NCI-H524 treated with DMSO at 0.1 percent for 48 hours (cell line): Measurements from ENCODE around the gene KIFAP3.
"Not testable (repeated sequence)": the region's sequence is repeated elsewhere in the genome, so short reads cannot be mapped to it uniquely, and the experiment has no call there.

ENCODE experiments used
- DNase-seq: peaks from one replicate; lab custom pipeline; 2025; lab: John Stamatoyannopoulos, UW

KIFAP3 gene

GRCh38 chr1:169886931-169887330, 187.6 kb downstream of the KIFAP3 start:
- DNase-seq = no peak

- no peak for DNase-seq
Measured at GRCh38 chr1:169886422-169886821, 188.1 kb downstream of the KIFAP3 start.

- DNase-seq = no peak
Measured at GRCh38 chr1:169885207-169885606, 189.3 kb downstream of the KIFAP3 start.

- DNase-seq = no peak
Measured at GRCh38 chr1:169884634-169885033, 189.9 kb downstream of the KIFAP3 start.

- no peak for DNase-seq
Measured at GRCh38 chr1:169882039-169882511, 192.4 kb downstream of the KIFAP3 start.

GRCh38 chr1:169879034-169879840, 195.3 kb downstream of the KIFAP3 start:
- no peak for DNase-seq

- no peak for DNase-seq
Measured at GRCh38 chr1:169878498-169878897, 196.0 kb downstream of the KIFAP3 start.

- DNase-seq = no peak
Measured at GRCh38 chr1:169877800-169878491, 196.5 kb downstream of the KIFAP3 start.

GRCh38 chr1:169874229-169874628, 200.3 kb downstream of the KIFAP3 start:
- no peak for DNase-seq

- no peak for DNase-seq
Measured at GRCh38 chr1:169873582-169874199, 200.8 kb downstream of the KIFAP3 start.

GRCh38 chr1:169872906-169873305, 201.6 kb downstream of the KIFAP3 start:
- DNase-seq = no peak

GRCh38 chr1:169871988-169872387, 202.5 kb downstream of the KIFAP3 start:
- not testable (repeated sequence) for DNase-seq
